ENCODE measurements around the gene FOXK1. TPM values are rescaled to one million over a fixed set of nuclear protein-coding genes. Genes with fewer than 3 reads are reported as not detected.
A peak's percentile ranks its signal among the peaks of the same experiment; 100 is the strongest.

Gene FOXK1
- polyA plus RNA-seq, 3 donors, result 0.33 to 16.8 (median 0.76) TPM

GRCh38 chr7:4712281-4713182 is 30.4 kb downstream of the FOXK1 start:
- H3K36me3 ChIP-seq (replicated peaks in 1 of 2; ENCODE audit: control insufficient read depth in 1 of 2, insufficient read depth in 2 of 2, low read length in 2 of 2), result peaks cover 0 to 12% of the 10 kb centered on the region in 2 donors
- H3K9ac ChIP-seq (ENCODE audit: insufficient read depth, low read length, poor library complexity, severe bottlenecking), result peak overlapping the region; percentile 49
- peaks cover 68 to 71% of the 10 kb centered on the region in 2 donors for H3K4me1 ChIP-seq (ENCODE audit: control insufficient read depth in 1 of 2, insufficient read depth in 2 of 2, low read length in 2 of 2)
- no peaks in the 10 kb centered on the region for H3K27me3 ChIP-seq (ENCODE audit: control insufficient read depth in 2 of 2, insufficient read depth in 2 of 2, low read length in 2 of 2)
- intact Hi-C loops (cut with micrococcal nuclease), result loop anchor here in 1 of 2 donors (5.0 kb wide), 1 partner anchor 35 kb away; no protein-coding TSS in a partner anchor
- H3K4me3 ChIP-seq (replicated peaks in 1 of 3; ENCODE audit: low read depth in 2 of 3, low read length in 3 of 3), result peak overlapping the region in 1 of 3 experiments; percentile 68
- H3K9me3 Mint-ChIP-seq, result peaks cover 0 to 4% (median 0%) of the 10 kb centered on the region in 7 donors
- H3K36me3 Mint-ChIP-seq, result peaks cover 12 to 16% of the 10 kb centered on the region in 2 donors
- no peak overlapping the region for H2AFZ ChIP-seq (ENCODE audit: insufficient read depth, low read depth, low read length, poor library complexity, severe bottlenecking)
- peak overlapping the region; percentile 86 to 96 (median 93) for H3K27ac Mint-ChIP-seq
- H3K9me3 ChIP-seq (replicated peaks in 1 of 2; ENCODE audit: control insufficient read depth in 1 of 2, insufficient read depth in 1 of 2, low read length in 2 of 2), result no peaks in the 10 kb centered on the region
- H3K27me3 Mint-ChIP-seq (ENCODE audit: low read depth in 3 of 3), result peaks cover 0 to 5% (median 2%) of the 10 kb centered on the region in 3 donors
- H3K27ac ChIP-seq (ENCODE audit: low read depth in 1 of 2, low read length in 2 of 2), result peak overlapping the region; percentile 68 to 84
- peaks cover 100% of the 10 kb centered on the region for H4K20me1 ChIP-seq (ENCODE audit: insufficient read depth, low read length)
- TF ChIP-seq CTCF (IDR thresholded peaks at IDR 0.05), result no peak
- peak overlapping the region; percentile 70 to 83 for H3K4me3 Mint-ChIP-seq
- 28% methylated on average over 5 of the region's 24 CpGs for WGBS (ENCODE audit: insufficient coverage)
- H3K79me2 ChIP-seq (ENCODE audit: insufficient read depth, low read length), result peaks cover 89% of the 10 kb centered on the region
- H3K4me2 ChIP-seq (replicated peaks; ENCODE audit: extremely low read depth, low read length, poor library complexity, severe bottlenecking), result peak overlapping the region; percentile 74
- H3K4me1 Mint-ChIP-seq, result peaks cover 80% of the 10 kb centered on the region
- DNase-seq, result peak; percentile 70 to 75 (median 75)

- peaks cover 0 to 4% (median 0%) of the 10 kb centered on the region in 7 donors for H3K9me3 Mint-ChIP-seq
- peak in 2 of 3 donors; percentile 31 to 52 for DNase-seq
- H3K4me3 ChIP-seq (replicated peaks in 1 of 3; ENCODE audit: low read depth in 2 of 3, low read length in 3 of 3), result peak overlapping the region in 2 of 3 experiments; percentile 15 to 68
- H3K27ac Mint-ChIP-seq, result peak overlapping the region; percentile 86 to 96 (median 93)
- H3K9me3 ChIP-seq (replicated peaks in 1 of 2; ENCODE audit: control insufficient read depth in 1 of 2, insufficient read depth in 1 of 2, low read length in 2 of 2), result no peaks in the 10 kb centered on the region
- H3K4me1 Mint-ChIP-seq, result peaks cover 74% of the 10 kb centered on the region
- H3K27me3 Mint-ChIP-seq (ENCODE audit: low read depth in 3 of 3), result peaks cover 0 to 4% (median 2%) of the 10 kb centered on the region in 3 donors
- peaks cover 18 to 24% of the 10 kb centered on the region in 2 donors for H3K36me3 Mint-ChIP-seq
- H2AFZ ChIP-seq (ENCODE audit: insufficient read depth, low read depth, low read length, poor library complexity, severe bottlenecking), result no peak overlapping the region
- intact Hi-C loops (cut with micrococcal nuclease), result loop anchor here in 1 of 2 donors (5.0 kb wide), 1 partner anchor 34 kb away; no protein-coding TSS in a partner anchor
- no peak for TF ChIP-seq CTCF (IDR thresholded peaks at IDR 0.05)
- peaks cover 68 to 70% of the 10 kb centered on the region in 2 donors for H3K4me1 ChIP-seq (ENCODE audit: control insufficient read depth in 1 of 2, insufficient read depth in 2 of 2, low read length in 2 of 2)
- H3K79me2 ChIP-seq (ENCODE audit: insufficient read depth, low read length), result peaks cover 89% of the 10 kb centered on the region
- peaks cover 100% of the 10 kb centered on the region for H4K20me1 ChIP-seq (ENCODE audit: insufficient read depth, low read length)
- no peaks in the 10 kb centered on the region for H3K27me3 ChIP-seq (ENCODE audit: control insufficient read depth in 2 of 2, insufficient read depth in 2 of 2, low read length in 2 of 2)
- H3K9ac ChIP-seq (ENCODE audit: insufficient read depth, low read length, poor library complexity, severe bottlenecking), result peak overlapping the region; percentile 49
- H3K4me2 ChIP-seq (replicated peaks; ENCODE audit: extremely low read depth, low read length, poor library complexity, severe bottlenecking), result peak overlapping the region; percentile 74
- 18% methylated on average over 12 of the region's 27 CpGs for WGBS (ENCODE audit: insufficient coverage)
- H3K36me3 ChIP-seq (replicated peaks in 1 of 2; ENCODE audit: control insufficient read depth in 1 of 2, insufficient read depth in 2 of 2, low read length in 2 of 2), result peaks cover 5 to 18% of the 10 kb centered on the region in 2 donors
- peak overlapping the region; percentile 68 to 84 for H3K27ac ChIP-seq (ENCODE audit: low read depth in 1 of 2, low read length in 2 of 2)
- H3K4me3 Mint-ChIP-seq, result peak overlapping the region; percentile 70 to 83
Observed at GRCh38 chr7:4713183-4713784, 31.2 kb downstream of the FOXK1 start.
